ENCODE measurements around the gene SF3B4.

Gene SF3B4

DNA sequence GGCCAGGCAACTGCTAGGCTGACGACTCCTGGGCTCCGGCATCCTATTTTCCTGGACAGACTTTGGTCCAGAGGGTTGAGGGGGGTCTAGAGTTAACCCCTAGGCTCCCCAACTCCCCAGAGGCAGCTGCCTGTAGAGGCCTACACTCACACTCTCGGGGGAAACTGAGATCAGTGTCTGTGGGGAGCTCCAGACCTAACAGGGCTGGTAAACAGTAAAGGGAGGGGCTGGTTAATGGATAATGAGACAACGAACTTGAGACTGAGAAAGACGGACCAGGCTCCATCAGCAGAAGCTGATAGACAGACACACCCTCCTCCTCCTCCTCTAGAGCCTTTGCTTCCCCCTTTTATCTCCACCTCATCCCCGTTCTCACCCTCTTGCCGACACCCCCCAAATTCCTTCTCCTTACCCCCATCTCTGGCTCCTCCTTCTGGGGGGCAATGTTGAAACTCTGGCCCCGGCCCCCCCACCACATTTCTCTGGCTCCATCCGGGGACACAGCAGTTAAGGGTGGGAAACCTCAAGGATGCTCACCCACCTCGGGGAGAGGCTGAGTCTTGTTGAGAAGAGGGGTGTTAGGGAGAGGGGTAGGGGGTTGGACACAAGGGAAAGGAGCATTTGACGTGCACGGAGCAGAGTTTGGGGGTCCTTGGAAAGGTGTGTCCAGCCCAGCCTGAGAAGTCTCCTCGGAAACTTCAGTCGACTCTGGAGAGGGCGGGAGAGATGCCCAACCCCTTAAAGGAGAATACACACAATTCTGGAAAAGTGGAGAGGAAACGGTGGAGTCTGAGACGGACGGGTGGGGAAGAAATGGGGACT is 8.8 kb upstream of the SF3B4 start, which contains the start of gene MTMR11:
TSS of gene MTMR11 (minus strand) at position 710 of the 822 bp plus-strand sequence. CDS start at position 478, 232 bp downstream.
- DNase-seq (ENCODE audit: extremely low spot score, insufficient read length, low read depth) (no peak), FAIRE-seq (peak; percentile 60)

DNA sequence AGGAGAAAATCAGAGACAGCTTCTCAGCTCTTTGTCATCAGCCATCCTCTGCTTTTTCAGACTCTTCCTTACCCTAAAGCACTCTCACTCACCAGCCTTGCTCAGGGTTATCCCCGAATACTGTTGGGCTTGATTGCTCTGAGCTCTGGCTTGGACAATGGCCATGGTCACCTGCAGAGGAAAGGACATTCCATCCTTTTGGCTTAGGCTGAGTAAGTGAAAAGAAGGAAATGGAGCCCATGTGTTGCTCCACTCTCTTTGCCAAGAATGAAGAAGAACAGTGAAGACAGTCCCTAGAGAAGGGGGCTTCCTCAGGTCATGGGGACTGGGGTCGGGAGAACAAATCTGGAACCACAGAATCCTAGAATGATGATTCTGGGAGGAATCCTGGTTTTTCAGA is 6.8 kb upstream of the SF3B4 start:
- no peak for FAIRE-seq
- DNase-seq (ENCODE audit: extremely low spot score, insufficient read length, low read depth): no peak

DNA sequence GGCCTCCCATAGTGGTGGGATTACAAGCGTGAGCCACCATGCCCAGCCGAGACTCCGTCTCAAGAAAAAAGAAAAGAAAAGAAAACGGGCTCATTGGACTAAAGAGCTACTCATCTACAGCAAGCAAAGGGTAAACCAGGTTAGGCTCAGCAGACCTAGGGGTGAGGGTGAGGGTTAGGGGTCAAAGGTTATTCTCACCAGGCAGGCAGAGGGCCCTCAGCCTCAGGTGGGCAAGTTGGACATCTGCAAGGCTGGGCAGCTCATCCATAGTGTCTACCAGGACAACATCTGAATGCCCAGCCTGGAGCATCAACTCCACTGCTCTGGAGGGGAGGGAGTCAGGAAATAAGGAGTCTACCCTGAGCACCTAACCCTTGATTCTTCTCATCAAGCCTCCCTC is 5.6 kb upstream of the SF3B4 start:
- no peak for FAIRE-seq
- no peak for DNase-seq (ENCODE audit: extremely low spot score, insufficient read length, low read depth)

DNA sequence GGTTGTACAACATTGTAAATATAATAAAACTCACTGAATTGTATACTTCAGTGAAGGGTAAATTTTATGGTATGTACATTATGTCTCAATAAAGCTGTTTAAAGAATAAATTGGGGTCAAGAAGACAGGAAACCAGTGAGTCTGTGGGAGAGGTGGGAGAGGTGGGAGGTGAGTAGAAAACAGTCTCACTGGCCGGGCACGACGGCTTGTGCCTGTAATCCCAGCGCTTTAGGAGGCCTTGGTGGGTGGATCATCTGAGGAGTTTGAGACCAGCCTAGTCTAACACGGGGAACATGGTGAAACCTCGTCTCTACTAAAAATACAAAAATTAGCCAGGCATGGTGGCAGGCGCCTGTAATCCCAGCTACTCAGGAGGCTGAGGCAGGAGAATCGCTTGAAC is 4.9 kb upstream of the SF3B4 start:
- FAIRE-seq: no peak
- no peak for DNase-seq (ENCODE audit: extremely low spot score, insufficient read length, low read depth)

DNA sequence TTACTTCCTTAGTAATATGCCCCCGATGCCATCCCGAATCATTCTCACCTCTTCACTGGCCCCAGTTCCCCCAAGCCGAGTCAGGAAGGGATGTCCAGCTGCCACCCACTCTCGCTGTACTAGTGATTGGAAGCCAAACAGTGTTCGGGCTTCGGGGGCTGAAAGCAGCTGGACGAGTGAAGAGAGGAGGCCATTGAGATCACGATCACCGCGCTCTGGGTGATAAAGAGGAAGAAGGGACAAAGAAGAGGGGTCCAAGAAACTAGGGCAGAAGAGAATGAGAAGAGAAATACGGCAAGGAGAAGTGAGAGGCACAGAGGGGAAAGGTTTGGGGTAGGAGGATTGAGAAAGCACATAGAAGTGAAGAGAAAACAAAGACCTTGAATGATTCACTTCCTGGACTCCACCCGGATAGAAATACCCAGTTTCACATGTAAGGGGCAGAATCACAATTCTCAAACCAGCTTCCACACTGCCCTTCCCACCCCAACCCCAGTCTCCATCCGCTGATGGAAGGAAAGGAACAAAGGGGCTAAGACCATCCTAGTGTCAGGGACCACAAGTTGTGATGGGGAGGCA is 3.7 kb upstream of the SF3B4 start:
- DNase-seq (ENCODE audit: extremely low spot score, insufficient read length, low read depth): no peak
- FAIRE-seq: no peak

DNA sequence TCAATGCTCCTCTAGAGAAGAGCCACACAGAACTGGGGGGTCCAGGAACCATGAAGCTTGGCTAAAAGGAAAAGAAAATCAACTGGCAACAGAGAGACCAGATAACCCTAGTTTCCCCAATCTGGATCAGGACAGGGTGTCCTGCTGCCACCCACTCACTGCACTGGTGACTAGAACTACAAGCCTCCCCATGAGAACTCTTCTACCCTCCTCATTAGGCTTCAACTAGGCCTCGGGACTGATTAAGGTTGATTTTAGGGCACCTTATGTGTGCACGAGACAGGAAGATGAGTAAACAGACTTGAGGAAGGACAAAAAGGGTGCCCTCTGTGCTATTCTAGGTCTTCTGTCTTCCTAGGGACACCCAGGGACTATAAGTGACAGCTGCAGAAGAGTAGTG is 2.3 kb upstream of the SF3B4 start:
- no peak for DNase-seq (ENCODE audit: extremely low spot score, insufficient read length, low read depth)
- no peak for FAIRE-seq

DNA sequence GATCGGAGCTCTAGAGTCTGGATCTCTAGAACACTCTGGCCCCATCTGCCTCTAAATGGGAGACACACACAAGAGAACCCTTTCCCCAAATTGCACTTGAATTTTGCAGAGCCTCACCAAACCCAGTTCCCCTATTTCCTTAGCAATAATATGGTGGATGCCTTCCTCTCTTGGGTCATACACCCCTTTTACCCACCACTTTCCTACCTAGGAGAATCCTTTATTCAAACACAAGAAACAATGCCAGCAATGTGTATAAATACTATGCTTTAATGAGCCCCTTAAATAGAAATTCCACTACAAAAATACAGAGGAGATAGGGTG is 760 bp upstream of the SF3B4 start:
- DNase-seq (ENCODE audit: extremely low spot score, insufficient read length, low read depth) (no peak), FAIRE-seq (no peak)

DNA sequence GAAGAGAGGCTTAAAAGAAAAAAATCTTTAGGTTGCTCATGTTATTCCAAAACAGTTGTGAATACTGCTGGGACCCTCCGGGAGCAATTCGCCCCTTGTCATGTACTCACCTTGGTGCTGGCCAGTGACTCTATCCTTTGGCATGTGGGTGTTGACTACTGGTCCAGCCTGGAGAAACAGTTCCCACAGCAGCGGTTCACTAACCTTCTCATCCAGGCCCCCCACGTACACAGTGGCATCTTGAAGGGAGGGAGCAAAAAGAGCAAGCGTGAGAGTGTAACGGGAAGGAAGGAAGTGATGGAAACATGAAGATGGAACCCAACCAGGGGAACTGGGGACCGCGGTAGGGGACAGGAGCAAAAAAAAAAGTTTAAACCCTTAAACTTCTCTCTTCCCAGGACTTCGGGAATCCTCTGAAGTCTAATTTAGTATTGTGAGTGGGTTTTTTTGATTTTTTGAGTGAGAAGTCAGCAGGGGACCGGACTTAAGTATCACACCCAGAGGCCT is 494 bp downstream of the SF3B4 start:
- DNase-seq (ENCODE audit: extremely low spot score, insufficient read length, low read depth): no peak
- no peak for FAIRE-seq

DNA sequence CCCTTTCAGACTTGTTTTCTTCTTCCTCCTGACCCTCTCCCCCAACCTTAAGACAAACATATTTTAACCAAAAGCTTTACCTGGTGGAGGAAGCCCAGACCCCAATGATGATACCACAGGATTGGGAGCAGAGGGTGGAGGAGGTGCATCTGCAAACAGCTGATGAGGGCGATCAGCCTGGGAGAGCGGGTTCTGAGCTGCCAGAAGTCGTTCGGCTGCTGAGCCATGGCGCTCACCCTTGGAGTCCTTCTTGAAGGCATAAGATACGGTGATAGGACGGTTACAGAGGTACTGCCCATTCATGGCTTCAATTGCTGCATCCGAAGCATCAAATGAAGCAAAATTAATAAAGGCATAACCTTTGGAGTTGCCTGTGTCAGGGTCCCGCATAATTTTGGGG is 1.3 kb downstream of the SF3B4 start:
- FAIRE-seq (no peak), DNase-seq (ENCODE audit: extremely low spot score, insufficient read length, low read depth) (no peak)

DNA sequence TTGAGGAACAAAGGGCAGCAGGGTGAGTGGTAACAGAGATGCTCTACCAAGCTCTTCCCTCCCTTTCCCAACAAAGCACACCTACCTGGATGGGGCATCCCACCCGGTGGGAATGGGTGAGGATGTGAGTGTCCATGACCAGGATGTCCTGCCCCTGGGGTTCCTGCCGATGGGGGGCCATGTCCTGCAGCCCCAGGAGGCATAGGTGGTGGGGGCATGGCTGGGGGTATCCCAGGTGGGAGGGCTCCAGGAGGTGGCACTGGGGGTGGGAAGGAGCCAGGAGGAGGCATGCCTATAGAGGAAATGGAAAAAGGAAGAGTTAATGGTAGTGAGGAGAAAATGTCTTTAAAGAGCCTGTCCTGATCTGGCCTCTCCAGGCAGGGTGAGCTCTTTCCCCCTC is 1.9 kb downstream of the SF3B4 start:
- no peak for FAIRE-seq
- DNase-seq (ENCODE audit: extremely low spot score, insufficient read length, low read depth): no peak

DNA sequence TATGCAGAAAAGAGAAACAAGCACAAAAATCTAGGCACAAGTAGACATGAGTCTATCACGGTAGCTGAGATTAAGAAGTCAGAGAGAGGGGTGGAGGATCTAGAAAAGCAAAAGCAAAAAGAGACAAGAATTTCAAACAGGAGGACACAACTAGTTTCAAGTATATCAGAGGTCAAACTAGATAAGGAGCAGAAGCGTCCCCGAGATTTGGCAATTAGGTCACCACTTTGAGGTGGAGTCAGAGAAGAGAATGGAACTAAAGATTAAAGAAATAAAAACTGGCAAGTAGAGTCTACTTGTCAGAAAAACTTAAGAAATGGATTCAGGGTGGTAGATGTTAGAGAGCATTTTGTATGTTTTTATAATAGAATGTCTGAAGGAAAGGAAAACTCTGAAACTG is 2.3 kb downstream of the SF3B4 start:
- no peak for FAIRE-seq

DNA sequence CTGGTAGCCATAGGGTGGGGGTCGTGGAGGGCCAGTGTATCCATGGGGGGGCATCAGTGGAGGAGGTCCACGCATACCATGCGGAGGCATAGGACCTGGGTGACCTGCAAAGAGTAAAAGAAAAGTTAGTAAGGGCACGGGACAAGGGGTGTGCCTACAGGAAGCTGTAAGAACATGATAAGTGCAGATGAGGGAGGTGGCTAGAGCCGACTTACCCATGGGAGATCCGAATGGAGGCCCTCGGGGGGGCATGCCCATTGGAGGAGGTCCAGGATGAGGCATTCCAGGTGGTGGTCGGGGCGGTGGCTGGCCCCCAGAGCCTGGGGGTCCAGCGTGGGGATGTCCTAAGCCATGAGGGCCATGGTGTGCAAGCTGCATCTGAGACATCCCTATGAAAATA is 4.0 kb downstream of the SF3B4 start:
- DNase-seq (ENCODE audit: extremely low spot score, insufficient read length, low read depth) (no peak), FAIRE-seq (no peak)

More for the DNA sequence above, 2.3 kb downstream of the SF3B4 start:
- no peak for DNase-seq (ENCODE audit: extremely low spot score, insufficient read length, low read depth)

DNA sequence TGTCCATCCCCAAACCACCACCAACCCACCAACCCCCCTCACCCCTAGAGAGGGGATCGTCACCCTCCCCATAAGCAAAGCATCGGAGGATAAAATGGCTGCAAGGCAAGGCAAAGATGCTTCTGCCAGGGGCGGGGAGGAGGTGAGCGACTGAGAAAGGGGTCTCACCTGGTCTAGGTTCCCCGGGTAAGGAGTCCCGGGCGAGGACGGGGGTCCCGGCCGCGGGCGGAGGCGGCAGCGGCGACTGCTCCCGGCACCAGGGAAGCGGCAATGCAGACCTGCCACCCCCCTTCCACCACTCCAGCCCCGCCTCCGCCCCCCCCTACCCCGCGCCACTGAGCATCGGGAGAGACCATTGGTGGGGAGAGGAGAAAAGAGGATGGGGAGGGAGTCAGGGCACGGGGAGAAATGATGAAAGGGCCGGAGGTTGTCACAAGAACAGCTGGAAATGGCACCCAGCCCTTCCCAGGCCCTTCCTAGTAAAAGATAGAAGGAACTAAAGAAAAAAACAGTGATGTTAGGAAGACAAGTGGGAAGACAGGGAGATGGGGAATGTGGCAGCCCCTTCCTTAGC is 9.9 kb downstream of the SF3B4 start, which contains the start of gene SV2A:
TSS of gene SV2A (minus strand) at position 274 of the 574 bp plus-strand sequence. CDS start 4,004 bp downstream, outside the sequence.
- DNase-seq (ENCODE audit: extremely low spot score, insufficient read length, low read depth) (no peak), FAIRE-seq (no peak)

DNA sequence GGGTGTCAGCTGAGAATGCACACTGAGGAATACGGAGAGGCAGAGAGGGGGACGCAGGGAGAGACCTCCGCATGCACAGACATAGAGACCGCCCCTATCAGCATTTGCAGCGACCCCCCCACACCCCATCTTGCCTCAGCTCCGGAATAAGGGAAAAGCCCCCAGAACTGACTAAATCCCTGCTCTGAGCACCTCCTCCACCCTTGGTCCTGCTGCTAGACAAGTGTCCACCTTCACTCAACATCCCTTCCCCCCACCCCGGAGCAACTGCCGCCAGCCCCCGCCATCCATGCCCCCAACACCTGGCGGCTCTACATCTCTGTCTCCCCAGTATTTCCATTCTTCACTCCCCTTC is 10.7 kb downstream of the SF3B4 start:
- DNase-seq (ENCODE audit: extremely low spot score, insufficient read length, low read depth) (no peak), FAIRE-seq (no peak)

DNA sequence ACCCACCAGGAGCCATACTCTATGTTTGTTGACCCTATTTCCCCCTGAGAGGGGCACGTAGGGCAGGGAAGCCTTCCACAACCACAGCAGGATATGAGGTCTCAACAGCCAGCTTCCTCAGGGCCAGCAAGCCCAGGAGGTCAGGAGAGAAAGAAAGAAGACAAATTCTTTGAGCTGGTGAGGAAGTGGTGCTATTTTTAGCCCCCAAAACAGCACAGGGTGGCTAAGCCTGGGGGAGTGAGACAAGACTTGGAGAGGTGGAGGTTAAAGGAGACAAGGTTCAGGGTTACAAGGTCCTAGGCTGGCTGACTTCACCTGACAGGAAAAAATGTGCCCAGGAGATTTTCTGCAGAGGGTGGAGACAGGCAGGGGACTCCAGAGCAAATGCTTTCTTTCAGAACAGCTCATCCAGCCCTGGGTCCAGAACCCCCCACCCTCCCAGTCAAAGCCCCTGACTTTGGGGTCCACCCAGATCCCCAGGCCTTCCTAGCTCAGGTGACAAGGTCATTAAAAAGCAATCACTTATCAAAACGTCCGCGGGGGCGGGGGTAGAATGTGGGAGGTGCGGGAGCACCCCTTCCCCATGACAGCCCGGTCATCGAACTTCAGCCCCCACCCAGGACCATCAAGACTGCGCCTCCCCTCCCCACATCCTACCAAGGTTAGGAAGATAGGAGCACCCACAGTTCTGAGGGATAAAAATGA is 11.3 kb downstream of the SF3B4 start:
- no peak for FAIRE-seq

DNA sequence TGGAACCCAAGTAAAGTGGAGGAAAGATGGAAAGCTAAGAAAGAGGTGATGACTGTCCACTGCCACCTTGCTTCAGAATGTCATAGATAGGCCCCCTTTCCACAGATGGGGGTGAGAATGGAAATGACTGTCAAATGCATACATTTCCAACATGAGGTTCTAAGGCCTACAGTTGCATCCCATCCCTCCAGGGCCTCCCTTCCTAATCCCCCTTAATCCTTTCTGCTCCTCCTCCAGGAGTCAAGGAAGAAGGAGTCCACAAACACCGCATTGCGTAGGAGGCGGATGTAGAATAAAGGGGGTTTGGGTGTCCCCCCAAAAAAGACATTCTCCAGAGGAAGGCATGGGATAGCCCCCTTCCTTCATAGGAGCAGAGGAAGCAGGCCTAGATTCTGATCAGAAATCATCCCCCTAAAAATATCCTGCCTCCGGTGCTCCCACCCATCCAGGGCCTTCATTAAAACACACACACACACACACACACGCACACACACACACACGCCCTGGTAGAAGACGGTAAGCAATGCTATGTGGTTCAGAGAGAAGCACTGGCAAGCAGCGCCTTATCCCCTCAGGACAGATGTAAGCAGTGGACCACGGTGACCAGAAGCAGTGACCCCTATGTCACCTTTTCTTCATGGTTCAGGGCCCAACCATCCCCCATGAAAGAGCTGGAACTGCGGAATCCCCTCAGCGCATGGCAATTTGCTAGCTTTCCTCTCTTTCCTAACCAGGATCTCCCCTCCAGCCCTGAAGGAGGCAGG is 12.0 kb downstream of the SF3B4 start:
- FAIRE-seq (no peak), DNase-seq (ENCODE audit: extremely low spot score, insufficient read length, low read depth) (no peak)

More for the DNA sequence above, 11.3 kb downstream of the SF3B4 start:
- DNase-seq (ENCODE audit: extremely low spot score, insufficient read length, low read depth): no peak

DNA sequence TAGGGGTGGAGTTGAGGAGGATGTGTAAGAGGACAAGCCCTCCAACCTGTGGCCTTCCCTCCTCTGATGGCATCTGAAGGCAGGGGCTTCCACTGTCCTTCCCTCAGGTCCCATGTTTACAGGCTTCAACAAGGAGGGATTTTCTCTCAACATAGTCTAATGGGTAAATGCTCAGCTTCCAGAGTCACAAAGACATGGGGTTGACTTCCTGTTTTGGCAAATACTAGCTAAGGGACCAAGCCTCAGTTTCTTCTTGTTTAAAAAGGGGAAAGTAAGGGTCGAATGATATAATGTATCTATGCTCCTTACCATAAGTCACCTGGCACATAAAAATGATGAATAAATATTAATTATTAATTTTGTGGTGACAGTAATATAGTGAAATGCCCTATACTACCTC is 13.1 kb downstream of the SF3B4 start:
- DNase-seq (ENCODE audit: extremely low spot score, insufficient read length, low read depth) (no peak), FAIRE-seq (no peak)

DNA sequence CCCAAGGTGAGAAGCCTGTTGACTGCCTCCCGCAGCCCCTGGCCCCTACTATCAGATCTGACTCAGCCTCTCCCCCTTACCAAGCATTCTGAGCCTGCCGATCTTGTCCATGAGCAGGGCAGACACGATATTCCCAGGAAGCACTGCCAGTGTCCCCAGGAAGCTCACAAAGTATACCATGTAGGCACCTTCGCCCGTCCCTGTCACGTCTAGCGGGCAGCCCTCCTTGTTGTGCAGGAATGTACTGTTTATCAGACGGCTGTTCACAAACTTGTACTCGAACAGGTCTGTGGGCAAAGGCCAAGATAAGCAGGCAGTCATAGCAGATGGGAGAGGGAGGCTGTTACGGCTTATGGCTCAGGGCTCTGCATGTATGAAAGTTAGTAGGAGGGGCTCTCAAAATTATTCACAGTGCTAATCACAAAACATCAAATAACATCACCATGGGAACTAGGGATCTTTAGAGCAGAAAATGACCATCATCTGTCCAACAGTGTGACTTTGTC is 21.0 kb downstream of the SF3B4 start:
- DNase-seq (ENCODE audit: extremely low spot score, insufficient read length, low read depth) (no peak), FAIRE-seq (no peak)

DNA sequence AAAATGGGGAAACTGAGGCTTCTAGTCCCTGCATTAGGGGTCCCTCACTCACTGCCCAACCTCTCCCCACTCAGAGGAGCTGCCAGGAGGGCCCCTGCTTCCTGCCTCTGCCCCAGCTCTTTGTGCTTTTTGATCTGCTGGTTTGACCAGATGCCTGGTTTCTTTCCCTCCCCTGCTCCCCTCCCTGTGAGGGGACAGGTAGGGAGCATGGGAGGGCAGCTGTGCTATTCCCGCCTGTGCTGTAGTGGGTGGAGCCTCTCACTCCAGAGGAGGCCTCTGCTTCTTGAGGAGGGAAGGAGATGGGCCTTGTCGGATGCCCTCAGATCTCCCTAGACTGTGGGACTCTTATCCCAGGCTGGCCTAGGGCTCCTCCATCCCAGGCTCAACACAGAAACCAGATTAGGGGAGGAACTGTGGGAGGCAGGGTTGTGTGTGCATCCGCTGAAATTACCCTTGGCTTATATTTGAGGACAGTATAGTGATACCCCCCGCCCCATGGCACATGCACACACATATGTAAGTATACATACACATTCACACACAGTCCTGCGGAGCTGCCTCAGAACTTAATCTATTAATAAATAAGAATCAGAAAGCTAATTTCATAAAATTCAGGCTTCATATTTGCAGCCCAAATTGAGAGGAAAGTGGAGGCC is 23.6 kb downstream of the SF3B4 start:
- DNase-seq (ENCODE audit: extremely low spot score, insufficient read length, low read depth) (no peak), FAIRE-seq (no peak)

Measured in GM18507 (cell line).